Inflammatory macrophage treated with lipopolysaccharide for 1 hour (primary cell): ENCODE data around the gene NCS1.

Experiments used
- DNase-seq, 2 donors: peaks; one replicate each; pipeline ENCODE4 v3.0.0-alpha.2; 2020 to 2022

NCS1 gene

DNA sequence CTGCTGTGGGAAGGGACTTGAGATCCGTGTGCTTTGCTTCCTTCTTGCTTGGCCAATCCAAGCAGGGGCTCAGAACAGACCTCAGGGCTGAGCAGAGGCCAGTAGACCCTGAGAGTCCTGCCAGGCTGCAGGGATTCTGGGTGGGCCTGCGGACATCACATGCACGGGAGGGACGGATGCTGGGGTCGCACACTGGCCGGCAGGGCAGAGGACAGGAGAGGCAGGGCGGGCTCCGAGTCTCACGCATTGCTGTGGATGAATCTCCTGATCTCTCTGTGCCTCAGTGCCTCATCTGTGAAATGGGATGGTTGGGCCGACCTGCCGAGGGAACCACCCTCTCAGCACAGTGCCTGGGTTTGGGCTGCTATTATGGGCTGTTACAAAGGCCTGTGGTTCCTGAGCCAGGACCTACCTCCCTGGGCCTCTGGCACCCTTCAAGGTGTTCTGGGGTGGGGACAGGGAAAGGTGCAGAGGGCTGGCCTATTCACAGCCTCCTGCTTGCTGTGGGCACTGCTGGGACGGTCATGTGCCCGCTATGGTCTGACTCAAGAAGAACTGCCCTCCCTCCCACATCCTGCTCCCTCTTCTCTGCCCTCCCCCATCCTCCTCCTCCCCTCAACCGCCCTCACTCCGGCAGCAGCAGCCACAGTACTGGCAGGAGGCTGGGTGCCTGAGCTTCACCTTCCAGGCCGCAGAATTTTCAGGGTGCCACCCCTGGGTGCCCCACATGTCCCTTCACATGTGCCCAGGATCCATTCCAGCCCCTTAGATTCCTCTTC lies 43.3 kb downstream of the NCS1 start:
- DNase-seq: peak in 1 of 2 donors; percentile 21

DNA sequence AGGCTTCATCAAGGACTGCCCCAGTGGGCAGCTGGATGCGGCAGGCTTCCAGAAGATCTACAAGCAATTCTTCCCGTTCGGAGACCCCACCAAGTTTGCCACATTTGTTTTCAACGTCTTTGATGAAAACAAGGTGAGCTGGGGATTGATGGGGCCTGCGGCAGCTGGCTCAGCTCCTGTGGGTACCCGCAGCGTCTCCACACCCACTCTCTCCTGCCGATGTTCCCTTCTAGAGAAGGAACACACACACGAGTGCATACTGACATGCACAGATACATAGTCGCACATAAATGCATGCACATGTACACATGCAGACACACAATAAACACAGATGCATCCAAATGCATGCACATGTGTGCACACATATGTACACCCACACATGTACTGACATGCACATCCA lies 45.6 kb downstream of the NCS1 start:
- DNase-seq: no peak

DNA sequence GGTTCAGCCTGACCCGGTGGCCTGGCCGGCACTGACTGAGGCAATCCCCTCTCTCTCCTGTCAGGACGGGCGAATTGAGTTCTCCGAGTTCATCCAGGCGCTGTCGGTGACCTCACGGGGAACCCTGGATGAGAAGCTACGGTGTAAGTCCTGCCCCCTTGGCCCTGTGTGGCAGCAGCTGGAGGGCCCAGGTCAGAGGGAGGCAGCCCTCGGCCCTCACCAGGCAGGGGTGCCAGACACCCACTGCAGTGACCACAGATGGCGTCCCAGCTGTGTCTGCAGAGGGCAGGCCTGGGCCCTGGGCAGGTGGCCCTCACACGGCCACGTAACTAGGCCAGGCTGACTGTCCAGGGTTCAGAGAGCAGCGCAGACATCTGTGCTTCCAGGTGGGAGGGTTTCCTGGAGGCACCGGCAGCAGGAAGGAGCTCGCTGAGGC lies 47.5 kb downstream of the NCS1 start:
- DNase-seq: no peak

DNA sequence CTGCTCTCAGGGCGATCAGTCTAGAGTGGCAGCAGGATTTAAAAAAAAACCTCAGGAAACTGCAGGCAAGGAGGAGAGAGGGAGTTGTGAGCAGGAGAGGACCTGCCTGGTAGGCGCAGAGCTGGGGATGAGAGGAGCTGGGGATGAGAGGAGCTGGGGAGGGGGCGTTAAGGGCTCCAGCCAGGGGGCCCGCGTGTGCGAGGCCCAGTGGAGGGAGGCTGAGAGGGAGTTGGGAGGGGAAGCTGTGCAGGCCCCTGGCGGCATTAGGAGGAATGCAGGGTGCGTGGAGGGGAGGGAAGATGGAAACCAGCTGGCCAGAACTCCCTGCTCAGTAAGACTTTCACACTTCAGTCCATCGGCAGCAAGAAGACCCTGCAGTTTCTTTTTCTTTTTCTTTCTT lies 48.1 kb downstream of the NCS1 start:
- DNase-seq: no peak

DNA sequence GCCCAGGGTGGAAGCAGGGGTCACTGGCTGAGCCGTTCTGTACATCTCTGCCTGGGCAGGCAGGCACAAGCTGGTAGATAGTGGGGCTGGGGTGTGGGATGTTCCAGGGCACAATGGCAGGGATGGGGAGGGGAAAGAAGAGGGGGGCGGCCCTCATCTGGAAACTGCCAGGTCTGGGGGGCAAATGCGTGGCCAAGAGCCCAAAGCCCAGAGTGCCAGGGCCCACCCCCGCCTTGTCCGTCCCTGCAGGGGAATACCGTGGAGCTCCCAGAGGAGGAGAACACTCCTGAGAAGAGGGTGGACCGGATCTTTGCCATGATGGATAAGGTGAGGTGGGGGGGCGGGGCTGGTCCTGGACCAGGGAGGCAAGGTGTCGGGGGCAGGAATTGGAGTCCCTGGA lies 50.6 kb downstream of the NCS1 start:
- DNase-seq: no peak

DNA sequence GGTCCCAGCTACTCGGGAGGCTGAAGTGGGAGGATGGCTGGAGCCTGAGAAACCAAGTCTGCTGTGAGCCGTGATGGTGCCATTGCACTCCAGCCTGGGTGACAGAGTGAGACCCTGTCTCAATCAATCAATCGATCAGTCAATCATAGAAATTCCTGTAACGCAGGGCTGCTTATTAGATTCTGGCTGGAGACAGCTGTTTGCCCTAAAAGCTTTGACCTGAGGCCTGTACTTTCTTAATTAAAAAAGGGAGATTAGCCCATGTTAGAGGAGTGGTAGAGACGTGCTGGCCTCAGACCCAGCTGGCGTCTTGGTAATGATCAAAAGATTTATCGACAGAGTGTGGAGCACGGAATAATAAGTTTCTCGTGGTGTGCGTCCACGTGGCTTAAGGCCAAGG lies 52.9 kb downstream of the NCS1 start:
- no peak for DNase-seq

DNA sequence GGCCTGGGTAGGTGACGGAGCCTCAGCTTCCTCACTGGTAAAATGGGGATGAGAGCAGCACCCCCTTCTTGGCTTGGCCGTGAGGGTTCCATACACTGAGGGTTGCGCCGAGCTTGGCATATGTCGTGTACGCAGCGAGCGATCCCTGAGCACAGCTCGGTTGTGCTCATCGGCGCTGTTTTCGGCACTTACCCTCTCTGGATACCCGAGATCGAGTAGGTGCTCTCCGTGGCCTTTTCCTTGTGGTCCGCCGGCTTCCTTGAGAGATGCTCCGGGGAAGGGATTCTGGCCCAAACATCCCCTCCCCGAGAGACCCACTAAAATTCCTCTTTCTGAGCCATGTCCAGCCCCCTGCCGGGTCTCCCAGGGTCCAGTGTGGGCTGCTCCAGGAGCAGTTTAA lies 53.4 kb downstream of the NCS1 start:
- DNase-seq: no peak

DNA sequence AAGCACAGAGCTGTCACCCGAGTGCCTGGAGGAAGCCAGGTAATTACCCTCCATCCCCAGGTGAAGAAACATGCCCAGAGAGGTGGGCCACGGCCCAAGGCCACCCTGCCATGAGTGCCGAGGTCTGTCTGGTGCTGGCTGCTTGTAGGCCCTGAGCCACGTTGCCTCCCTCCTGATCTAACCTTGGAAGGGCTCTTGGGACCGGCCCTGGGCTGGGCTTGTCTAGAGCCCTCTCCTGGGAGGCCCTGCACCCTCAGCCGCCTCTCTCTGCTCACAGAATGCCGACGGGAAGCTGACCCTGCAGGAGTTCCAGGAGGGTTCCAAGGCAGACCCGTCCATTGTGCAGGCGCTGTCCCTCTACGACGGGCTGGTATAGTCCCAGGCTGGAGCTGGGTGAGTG lies 53.9 kb downstream of the NCS1 start:
- DNase-seq: no peak

DNA sequence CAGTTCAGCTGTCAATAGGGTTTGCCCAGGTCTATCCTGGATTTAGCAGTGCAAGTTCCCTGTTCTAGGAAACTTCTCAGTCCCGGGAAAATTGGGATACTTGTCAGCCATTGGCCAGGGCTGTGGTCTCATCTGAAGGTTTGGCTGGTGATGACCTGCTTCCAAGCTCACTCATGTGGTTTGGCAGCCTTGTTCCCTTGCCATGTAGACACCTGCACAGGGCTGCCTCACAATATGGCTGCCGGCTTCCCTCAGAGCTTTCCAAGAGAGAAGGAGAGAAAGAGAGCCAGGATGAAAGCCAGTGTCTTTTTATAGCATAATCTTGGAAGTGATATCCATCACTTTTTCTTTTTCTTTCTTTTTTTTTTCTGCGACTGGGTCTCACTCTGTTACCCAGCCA lies 55.6 kb downstream of the NCS1 start:
- DNase-seq: no peak

DNA sequence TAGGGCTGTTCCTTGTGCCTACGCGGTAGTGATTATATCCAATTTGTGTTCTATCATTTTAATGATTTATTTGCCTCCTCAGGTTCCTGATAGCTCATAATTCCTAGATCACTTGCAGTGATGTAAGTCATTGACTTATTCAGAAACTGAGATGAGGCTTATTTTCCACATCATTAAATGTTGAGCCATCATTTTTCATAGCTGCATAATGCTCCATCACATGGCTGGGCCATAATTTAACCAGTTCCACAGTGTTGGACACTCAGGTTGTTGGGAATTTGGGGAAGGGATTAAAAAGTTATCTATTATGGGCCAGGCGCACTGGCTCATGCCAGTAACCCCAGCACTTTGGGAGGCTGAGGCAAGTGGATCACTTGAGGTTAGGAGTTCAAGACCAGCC lies 57.6 kb downstream of the NCS1 start:
- no peak for DNase-seq

DNA sequence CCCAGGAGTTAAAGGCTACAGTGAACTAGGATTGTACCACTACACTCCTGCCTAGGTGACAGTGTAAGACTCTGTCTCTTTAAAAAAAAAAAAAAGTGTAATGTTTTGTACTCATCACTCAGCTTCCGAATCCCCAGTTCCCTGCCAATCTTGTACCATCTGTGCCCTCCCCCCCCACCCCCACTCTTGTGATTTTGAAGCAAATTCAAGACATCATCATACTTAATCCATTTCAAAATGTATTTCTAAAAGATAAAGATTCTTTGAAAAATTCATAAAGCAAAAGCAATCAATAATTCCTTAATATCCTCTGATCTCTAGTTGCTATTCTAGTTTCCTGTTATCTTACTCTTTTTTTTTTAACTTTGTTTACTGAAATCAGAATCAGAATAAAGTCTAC lies 58.4 kb downstream of the NCS1 start:
- no peak for DNase-seq

DNA sequence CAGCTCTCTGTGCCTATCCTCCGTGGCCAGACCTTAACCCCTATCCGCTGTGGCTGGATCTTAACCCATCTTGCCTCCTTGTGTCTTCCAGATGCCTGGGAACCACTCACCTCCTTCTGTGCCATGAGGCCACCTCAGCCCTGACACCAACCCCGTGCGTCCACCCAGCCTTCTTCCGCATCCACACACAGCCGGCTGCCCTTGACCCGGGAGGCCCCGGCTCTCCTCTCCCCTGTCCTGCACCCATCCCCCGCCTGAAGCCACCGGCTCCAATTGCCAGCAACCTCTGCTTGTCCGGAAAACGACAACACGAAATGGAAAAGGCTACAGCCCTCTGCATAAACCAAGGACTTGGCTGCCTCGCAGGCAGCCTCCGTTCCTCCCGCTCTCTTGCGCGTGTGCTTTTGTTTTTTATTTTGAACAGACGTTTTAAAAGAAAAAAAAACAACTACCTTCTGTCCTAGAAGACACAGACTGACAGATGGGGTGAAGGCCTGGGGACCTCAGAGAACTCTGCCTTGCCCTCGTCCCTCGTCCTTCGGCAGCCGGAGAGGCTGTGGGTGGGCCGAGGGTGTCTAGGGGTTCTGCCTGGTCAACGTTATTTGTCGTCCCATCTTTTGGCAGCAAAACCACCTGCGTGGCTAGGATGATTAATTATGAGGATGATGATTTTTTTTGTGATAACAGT lies 60.8 kb downstream of the NCS1 start:
- no peak for DNase-seq

DNA sequence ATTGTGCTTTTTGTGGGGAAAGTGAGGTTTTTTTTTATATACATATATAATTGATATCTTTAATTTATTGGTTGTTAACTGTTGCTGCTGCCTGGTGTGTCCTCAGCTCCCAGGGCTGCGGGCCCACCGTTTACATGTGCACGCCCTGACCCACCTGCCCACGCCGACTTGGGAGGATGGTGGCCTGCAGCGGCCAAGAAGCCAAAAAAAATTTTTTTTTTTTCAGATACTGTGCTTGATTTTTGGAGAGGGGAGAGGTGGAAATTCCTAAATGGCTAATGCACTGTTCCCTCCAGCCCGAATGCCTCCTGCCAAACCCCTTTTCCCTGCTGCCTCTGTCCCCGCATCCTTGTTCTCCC lies 61.4 kb downstream of the NCS1 start:
- DNase-seq: no peak

DNA sequence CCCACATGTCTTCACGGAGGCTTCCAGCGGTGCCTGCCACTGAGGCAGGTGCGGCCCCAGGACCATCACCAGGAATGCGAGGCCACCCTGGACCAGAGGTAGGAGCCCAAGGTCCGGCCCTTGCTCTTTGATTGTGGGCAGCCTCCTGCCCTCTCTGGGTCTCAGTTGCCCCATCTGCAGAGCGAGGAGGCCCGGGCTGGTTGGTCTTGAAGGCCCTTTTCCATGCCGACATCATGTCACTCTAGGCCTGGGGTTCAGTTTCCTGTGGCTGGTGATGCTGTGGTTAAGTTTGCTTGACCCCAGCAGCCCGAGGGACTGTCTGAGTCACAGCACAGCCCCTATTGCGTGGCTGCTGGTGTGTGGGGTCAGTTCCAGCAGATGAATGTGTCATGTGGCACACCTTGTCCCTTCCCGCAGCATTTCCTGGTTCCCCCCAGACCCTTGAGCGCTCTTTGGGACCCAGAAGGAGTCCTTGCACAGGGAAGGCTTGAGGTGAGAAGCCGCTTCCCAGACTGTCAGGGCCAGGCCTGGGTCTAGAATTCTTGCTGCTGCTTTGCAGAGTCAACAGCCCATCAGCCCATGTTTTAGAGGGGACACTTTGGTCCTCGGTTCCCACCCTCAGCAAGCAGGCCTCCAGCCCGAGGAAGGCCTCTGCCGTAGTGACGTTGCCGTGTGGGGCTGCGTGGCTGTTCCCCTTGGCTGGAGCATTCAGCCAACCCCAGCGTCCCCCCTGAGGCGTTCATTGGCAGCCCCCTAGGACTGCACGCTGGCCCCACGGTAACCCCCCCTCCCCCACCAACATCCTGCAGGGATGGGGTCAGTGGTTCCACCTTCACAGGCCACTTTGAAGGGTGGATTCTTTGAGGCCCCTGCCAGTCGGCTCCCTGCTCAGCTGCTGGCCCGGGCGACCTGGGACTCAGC lies 62.4 kb downstream of the NCS1 start:
- DNase-seq: no peak

DNA sequence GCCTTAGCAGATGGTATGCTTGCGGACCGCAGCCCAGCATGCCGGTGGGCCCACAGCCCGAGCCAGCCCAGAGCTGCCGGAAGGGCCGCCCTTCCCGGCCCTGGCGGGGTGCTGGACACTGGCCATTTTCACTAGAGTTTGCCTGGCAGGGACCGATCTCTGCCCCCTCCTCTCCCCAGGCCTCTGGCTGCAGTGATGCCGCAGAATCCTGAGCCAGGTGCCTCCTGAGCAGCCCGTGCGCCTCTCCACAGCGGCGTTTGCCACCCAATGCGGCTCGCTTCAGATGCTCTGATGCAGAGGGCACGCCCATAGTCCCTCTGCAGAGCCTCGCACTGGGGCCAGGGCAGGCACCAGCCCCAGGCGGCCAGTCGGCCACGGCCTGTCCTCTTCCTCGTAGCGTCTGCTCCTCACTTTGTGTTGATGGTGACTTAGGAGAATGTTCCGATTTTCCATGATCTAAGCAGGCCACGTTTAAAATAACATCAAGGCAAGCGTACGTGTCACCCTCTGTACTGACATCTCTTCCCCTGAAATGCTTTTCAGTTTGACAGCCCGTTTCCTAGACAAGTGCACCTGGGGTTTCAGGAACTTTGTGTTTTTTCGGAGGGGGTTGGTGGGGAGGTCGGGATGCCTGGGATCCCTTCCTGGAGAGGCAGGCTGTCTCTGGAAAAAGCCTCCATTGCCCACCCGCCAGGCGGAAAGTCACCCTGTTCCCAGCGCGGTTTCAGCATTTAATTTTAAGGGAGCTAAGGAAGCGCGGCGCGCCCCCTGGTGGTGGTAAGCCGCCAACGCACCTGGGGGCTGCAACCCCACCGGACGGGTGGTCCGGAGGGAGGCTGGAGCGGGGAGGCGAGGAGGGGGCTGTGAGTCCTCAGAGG lies 63.6 kb downstream of the NCS1 start:
- DNase-seq: peak in 1 of 2 donors; percentile 78

DNA sequence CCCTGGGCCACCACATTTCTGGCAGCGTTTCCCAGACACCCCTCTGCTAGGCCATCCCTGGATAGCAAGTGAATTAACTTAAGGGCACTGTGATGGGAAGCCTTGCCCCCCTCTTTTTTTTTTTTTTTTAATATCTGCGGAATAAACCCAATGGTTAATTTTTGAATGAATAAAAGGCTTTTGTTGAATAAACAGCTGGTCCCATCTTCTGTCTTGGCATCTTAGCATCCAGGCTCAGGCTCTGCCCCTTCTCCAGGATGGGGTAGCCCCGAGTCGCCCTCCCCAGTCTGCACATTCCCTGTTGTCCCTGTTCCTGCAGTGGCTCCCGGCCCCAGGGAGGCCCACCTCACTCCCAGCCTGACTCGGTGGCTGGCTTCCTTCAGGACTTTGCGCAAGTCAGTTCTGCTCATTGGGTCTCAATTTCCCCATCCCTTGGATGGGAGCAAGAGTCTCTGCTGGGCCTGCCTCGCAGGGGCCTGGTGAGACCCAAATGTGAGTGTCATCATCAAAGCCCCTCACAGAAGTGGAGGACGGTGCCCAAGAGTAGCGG lies 64.3 kb downstream of the NCS1 start:
- DNase-seq: no peak

DNA sequence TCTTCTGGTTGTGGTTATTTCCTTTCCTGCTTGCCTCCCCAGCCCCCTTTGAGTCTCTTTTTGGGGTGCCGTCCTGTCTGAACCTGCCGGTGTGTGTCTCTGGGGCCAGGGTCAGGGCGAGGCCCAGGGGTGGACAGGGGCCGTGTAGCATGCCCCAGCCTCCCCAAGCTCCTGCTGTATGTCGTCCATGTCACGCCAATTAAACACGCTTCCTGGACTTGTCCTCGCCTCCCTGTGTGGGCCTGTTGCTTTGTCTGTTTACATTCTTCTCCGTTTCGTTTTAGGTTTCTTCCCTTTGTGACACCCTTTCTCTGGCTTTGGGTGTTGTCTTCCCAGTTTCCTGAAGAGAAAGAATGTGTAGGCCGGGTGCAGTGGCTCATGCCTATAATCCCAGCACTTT lies 64.9 kb downstream of the NCS1 start:
- DNase-seq: no peak

DNA sequence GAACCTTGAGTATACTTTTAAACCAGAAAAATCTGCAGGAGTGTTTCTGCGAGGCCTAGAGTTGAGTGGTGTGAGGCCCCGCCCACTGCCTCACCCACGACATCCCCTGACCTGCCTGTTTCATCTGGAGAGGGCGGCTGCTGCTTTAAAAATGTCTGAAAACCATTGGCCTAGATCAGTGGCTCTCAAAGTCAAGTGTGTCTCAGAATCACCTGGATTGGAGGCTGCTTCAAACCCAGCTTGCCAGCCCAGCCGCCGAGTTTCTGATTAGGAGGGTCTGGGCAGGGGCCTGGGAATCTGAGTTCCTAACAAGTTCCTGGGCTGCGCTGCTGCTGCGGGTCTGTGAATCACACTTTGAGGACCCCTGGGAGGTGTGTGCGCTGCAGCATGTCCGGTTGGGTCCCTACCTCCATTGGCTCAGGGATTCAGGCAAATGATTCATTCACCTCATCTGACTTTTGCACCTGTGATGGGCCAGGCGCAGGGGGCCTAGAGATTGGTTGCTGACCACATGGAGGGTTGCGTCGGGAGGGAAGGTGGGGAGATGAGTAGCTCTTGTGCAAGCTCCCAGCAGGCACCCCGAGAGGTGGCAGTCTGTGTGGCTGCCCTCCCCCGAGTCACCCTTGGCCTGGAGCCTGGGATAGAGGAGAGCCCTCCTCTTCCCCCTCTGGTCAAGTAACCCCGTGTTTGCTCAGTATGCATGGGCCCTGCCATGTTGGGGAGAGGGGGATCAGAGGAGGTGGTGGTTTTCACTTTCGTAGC lies 65.7 kb downstream of the NCS1 start:
- DNase-seq: no peak

DNA sequence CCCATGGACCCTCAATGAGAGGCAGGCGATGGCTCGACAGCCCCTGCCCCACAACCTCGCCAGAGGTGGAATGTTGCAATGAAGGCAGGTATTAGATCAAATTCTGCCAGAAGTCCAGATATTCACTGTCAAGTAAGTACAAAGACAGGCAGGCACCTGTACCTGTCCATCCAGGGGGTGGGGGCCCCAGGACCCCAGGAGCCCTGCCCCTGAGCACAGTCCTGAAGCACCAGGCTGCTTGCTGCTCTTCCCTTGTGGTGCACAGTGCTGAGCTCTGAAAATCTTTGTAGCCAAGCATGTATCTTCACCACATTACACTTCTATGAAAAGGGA lies 67.1 kb downstream of the NCS1 start:
- no peak for DNase-seq

DNA sequence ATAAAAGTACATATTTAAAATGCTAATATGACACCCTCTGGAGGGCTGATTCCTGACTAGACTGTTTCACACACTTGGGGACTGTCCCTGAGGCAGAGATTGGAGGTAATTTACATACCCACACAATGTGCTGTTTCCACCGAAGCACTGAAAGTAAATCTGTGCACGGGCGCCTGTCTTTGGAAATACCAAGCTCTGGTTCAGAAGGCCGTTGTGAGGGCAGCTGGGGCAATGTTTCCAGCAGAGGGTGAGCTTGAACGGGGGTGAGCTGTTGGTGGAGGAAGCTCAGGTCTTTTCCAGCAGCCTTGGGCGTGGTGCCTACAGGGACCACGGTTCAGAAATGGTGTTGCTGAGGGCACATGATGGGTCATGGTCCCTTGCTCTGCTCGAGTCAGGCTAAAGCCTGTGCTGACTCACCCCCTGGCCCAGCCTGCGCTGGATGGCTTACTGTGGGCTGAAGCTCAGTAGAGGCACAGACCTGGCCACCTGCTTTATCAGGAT lies 67.6 kb downstream of the NCS1 start:
- peak; percentile 45 to 65 for DNase-seq

DNA sequence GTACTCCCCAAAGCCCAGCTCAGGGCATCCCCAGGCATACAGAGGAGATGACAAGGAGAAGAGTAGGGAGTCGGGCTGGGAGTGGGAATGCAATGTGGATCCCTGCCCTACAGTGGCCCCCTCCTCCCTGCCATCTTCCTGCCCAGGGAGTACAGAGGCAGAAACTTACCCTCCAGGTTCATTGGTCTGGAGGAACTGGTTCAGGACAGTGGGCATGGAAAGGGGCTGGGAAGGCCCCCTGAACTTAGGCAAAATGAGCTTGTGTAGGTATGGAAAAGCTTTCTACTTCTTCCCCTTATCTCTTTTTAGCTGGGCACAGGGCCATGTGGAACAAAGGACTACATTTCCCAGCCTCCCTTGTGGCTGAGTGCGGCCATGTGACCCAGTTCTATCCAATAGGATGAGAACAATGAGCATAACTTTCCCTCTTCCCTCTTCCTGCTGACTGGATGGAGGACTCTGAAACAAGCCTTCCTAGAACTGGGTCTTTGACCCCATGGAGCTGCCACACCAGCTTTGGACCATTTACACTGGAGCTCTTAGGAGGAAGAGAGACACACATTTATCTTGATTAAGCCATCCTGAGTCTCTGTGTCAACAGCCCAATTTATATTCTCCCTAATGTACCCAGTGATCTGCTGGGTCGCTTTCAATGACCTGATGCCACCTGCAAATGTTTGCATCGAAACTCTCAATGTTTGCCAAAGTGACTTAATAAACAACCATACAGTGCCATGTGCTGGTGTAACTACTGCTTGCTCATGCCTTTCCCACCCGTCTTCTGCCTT lies 68.4 kb downstream of the NCS1 start:
- peak; percentile 67 to 80 for DNase-seq
